Dermis blood vessel endothelial cell (primary cell): Measurements from ENCODE around the gene EED. TPM values are rescaled to one million over a fixed set of nuclear protein-coding genes. Genes with fewer than 3 reads are reported as not detected.
"Not testable (repeated sequence)": the region's sequence is repeated elsewhere in the genome, so short reads cannot be mapped to it uniquely, and the experiment has no call there.

Experiments
- DNase-seq: peaks from one replicate; pipeline ENCODE4 v3.0.0; 2010
- total RNA-seq: library from RNA; depleted of rRNA; stranded (reverse); fragments of >200 nt; gene quantifications from 2 replicates; pipeline ENCODE4 v1.2.3, GENCODE V29; 2014

EED gene
- total RNA-seq, 1 donor from 2014 or later = 21.4 TPM

GRCh38 chr11:86219311-86220193 lies 25.0 kb upstream of the EED start:
- DNase-seq = no peak

- no peak for DNase-seq
Measured at GRCh38 chr11:86220653-86221052, 23.9 kb upstream of the EED start.

- peak; percentile 53 for DNase-seq
Measured at GRCh38 chr11:86222081-86222480, 22.5 kb upstream of the EED start.

- DNase-seq = not testable (repeated sequence)
Measured at GRCh38 chr11:86224575-86224974, 20.0 kb upstream of the EED start.

- DNase-seq = not testable (repeated sequence)
Measured at GRCh38 chr11:86225344-86225743, 19.2 kb upstream of the EED start.

- DNase-seq = no peak
Measured at GRCh38 chr11:86228269-86229038, 16.1 kb upstream of the EED start.

DNA sequence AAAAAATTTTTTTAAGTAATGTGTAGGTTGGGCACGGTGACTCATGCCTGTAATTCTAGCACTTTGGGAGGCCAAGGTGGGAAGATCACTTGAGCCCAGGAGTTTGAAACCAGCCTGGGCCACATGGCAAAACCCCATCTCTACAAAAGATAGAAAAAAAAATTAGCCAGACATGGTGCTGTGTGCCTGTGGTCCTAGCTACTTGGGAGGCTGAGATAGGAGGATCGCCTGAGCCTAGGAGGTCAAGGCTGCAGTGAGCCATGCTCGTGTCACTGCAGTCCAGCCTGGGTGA lies 15.6 kb upstream of the EED start:
- DNase-seq = not testable (repeated sequence)

DNA sequence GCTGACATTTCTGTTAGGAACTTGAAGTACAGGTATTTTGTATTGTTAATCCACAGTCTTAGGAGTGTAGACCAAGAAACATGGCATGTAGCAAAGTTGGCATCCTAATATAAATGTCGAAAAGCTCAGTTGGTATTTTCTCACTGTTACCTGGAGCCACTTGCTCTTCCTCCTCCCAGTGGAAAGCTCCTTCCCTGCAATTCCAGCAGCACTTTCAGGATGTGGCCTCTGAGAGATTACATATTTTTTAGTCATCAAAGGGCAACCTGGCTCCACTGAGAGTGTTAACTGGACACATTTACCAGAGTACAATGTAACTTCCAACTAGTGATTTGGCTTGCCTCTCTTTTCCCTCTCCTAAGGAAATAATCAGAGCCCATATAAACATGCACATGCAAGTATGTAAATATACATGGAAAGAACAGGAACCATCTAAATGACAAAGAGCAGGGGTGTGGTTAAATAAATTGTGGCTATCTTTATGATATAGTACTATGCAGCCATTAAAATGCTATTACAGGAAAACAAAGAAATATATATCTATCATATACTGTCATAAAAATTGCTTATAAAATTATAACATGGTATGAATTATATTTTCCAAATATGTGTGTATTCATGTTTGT lies 14.3 kb upstream of the EED start:
- DNase-seq = peak; percentile 41

- DNase-seq = peak; percentile 14
Measured at GRCh38 chr11:86230921-86231434, 13.6 kb upstream of the EED start.

DNA sequence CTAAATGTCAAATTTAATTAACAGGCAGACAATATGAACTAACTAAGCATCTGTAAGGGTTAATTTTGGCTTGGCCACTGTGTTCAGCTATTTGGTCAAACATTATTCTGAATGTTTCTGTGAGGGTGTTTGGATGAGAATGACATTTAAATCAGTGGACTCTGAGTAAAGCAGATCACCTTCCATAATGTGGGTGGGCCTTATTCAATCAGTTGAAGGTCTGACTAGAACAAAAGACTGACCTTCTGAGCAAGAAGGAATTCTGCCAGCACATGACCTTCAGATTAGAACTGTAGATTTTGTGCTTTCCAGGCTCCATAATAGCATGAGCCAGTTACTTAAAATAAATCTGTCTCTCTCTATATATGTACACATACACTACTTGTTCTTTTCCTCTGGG lies 12.0 kb upstream of the EED start:
- DNase-seq = no peak

DNA sequence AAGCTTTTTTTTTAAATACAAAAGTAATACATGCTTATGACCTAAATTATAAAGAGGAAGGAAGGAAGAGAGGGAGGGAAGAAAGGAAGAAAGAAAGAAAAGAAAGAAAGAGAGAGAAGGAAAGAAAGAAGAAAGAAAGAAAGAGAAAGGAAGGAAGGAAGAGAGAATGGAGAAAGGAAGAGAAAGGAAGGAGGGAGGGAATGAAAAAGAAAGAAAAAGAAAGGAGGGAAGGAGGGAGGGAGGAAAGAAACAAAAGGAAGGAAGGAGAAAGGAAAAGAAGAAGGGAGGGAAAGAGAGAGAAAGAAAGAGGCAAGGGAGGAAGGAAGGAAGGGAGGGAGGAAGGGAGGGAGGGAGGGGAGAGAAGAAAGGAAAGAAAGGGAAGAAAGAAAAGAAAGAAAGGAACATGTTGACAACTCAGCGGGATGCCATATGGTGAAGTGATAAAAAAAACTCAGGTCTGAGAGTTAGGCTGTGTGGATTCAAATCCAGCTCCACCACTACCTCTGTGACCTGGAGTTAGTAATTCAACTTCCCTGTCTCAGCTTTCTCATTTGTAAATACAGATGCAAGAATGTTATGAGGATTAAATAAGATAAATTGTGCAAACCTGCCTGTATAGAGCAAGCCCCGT lies 9.6 kb upstream of the EED start:
- DNase-seq = no peak

- no peak for DNase-seq
Measured at GRCh38 chr11:86237267-86237804, 7.2 kb upstream of the EED start.

- no peak for DNase-seq
Measured at GRCh38 chr11:86240164-86240563, 4.4 kb upstream of the EED start.

DNA sequence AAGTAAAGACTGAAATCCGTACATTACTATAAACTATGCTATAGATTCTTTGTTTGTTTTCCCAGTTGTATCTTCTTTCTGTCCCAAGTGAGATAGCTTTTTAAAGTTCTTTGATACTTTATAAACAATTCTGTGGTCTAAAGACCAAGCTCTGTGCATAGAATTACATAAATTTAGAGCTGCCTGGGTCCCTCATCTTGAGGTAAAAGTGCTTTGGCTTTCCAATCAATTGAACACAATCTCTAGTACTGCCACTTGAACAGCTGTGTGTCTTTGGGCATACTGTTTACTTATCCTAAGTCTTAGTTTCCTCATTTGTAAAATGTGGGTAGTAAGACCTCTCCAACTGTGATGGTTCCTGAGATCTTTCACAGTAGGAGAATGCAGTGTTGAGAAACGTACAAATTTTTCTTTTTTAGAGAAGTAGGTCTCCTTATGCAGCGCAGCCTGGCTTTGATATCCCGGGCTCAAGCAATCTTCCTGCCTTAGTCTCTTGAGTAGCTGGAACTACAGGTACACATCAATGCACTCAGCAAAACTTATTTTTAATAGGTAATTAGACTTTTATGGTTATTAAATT lies 2.5 kb upstream of the EED start:
- no peak for DNase-seq

DNA sequence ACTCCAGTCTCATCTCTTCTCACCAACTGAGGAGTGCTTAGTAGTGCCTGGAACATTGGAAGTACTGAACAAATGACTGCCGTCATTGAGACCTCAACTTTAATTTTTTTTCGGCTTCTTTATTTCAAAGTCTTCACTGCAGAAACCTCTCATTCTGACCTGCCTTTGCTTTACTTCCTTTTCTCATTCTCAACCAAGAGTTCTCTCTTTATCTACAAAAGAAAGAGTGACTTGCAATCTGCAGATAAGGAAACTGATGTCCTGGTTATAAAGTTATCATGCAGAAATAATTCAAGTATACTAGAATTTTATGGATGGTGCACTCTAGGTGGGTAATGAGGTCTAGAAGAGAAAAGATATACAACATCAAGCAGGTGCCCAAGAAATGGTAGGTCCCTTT lies 1.2 kb upstream of the EED start:
- no peak for DNase-seq

DNA sequence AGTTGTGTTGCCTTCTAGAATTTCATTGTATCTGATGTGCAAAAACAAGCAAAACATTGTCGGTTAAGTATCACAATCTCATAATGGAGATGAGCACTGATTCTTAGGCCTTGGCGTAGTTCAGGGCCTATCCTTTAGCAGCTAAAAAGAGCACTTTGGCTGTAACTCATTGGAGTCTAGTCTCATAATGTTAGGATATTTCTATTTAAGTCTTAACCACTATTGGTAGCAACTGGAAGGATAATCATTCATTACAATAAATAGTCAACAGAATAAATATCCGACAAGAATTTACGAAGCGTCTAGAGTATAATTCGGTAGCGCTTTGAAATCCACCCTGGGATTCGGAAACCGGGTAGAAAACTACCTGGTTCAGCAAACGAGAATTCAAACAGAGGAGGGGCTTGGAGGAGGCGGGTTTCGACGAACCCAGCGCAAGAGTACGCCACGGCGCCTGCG lies 461 bp upstream of the EED start:
- DNase-seq = peak; percentile 93

- peak; percentile 28 for DNase-seq
Measured at GRCh38 chr11:86245369-86246292, 1.1 kb downstream of the EED start.

- no peak for DNase-seq
Measured at GRCh38 chr11:86246293-86246675, 1.7 kb downstream of the EED start.

- DNase-seq = no peak
Measured at GRCh38 chr11:86247608-86248007, 3.1 kb downstream of the EED start.

DNA sequence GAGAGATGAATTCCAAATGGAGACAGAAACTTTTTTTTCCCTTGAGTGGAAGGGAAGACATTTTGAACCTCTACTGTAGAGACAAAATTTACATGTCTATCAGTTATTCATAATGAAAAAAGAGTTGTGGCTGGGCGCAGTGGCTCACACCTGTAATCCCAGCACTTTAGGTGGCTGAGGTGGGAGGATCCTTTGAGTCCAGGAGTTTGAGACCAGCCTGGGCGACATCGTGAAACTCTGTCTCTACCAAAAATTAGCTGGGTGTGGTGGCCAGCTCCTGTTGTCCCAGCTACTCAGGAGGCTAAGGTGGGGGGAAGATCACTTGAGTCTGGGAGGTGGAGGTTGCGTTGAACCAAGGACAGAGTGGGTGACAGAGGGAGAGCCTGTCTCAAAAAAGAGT lies 4.1 kb downstream of the EED start:
- no peak for DNase-seq
